H54 (cell line): ENCODE measurements around the gene WDR7.
A peak's percentile ranks its signal among the peaks of the same experiment; 100 is the strongest.

Experiments used
- DNase-seq: peaks from one replicate; pipeline ENCODE4 v3.0.0; 2011; ENCODE audit warnings: low spot score, mixed read lengths; ENCODE audit not compliant: insufficient read length
- FAIRE-seq: peaks from 3 replicates; lab custom pipeline; 2011; peaks lifted over from hg19 to GRCh38; lab: Jason Lieb, UNC
- POLR2A ChIP-seq: IDR thresholded peaks from 2 replicates; pipeline ENCODE4 v1.6.1; 2011; ENCODE audit warnings: low read depth, mild to moderate bottlenecking, low read length

WDR7 gene

GRCh38 chr18:56770873-56771272 lies 119.7 kb downstream of the WDR7 start:
- no peak for FAIRE-seq
- TF ChIP-seq POLR2A, result no peak
- DNase-seq, result no peak

GRCh38 chr18:56775701-56776100 lies 124.5 kb downstream of the WDR7 start:
- no peak for DNase-seq

GRCh38 chr18:56787390-56787789 lies 136.2 kb downstream of the WDR7 start:
- TF ChIP-seq POLR2A, result no peak
- no peak for DNase-seq
- FAIRE-seq, result no peak

More at GRCh38 chr18:56775701-56776100, 124.5 kb downstream of the WDR7 start:
- no peak for TF ChIP-seq POLR2A
- no peak for FAIRE-seq

- no peak for TF ChIP-seq POLR2A
- FAIRE-seq, result peak; percentile 61
- DNase-seq, result peak; percentile 1
These were observed 138.1 kb downstream of the WDR7 start for GRCh38 chr18:56789004-56789888.

GRCh38 chr18:56789889-56790180 lies 138.7 kb downstream of the WDR7 start:
- no peak for FAIRE-seq
- no peak for DNase-seq
- TF ChIP-seq POLR2A, result no peak

GRCh38 chr18:56795381-56795780 lies 144.2 kb downstream of the WDR7 start:
- DNase-seq, result no peak
- FAIRE-seq, result no peak

GRCh38 chr18:56799756-56800155 lies 148.6 kb downstream of the WDR7 start:
- no peak for FAIRE-seq
- DNase-seq, result no peak

More at GRCh38 chr18:56795381-56795780, 144.2 kb downstream of the WDR7 start:
- no peak for TF ChIP-seq POLR2A

GRCh38 chr18:56803051-56803450 lies 151.9 kb downstream of the WDR7 start:
- no peak for TF ChIP-seq POLR2A
- DNase-seq, result no peak
- FAIRE-seq, result no peak

More at GRCh38 chr18:56799756-56800155, 148.6 kb downstream of the WDR7 start:
- no peak for TF ChIP-seq POLR2A

GRCh38 chr18:56804395-56804794 lies 153.2 kb downstream of the WDR7 start:
- DNase-seq, result no peak
- FAIRE-seq, result no peak
- no peak for TF ChIP-seq POLR2A

- FAIRE-seq, result no peak
- TF ChIP-seq POLR2A, result no peak
- DNase-seq, result no peak
These were observed 156.7 kb downstream of the WDR7 start for GRCh38 chr18:56807901-56808300.

- FAIRE-seq (no peak), DNase-seq (no peak)
- no peak for TF ChIP-seq POLR2A
These were observed 161.5 kb downstream of the WDR7 start for GRCh38 chr18:56812674-56813073.

GRCh38 chr18:56815926-56816325 lies 164.8 kb downstream of the WDR7 start:
- FAIRE-seq (no peak), DNase-seq (no peak)
- no peak for TF ChIP-seq POLR2A

GRCh38 chr18:56823986-56824565 lies 172.9 kb downstream of the WDR7 start:
- DNase-seq (no peak), FAIRE-seq (no peak)

GRCh38 chr18:56825321-56825720 lies 174.2 kb downstream of the WDR7 start:
- FAIRE-seq (no peak), DNase-seq (no peak)
- no peak for TF ChIP-seq POLR2A

More at GRCh38 chr18:56823986-56824565, 172.9 kb downstream of the WDR7 start:
- TF ChIP-seq POLR2A, result no peak

- no peak for TF ChIP-seq POLR2A
- FAIRE-seq (no peak), DNase-seq (no peak)
These were observed 174.7 kb downstream of the WDR7 start for GRCh38 chr18:56825878-56826277.

- no peak for DNase-seq
- FAIRE-seq, result no peak
- TF ChIP-seq POLR2A, result no peak
These were observed 180.8 kb downstream of the WDR7 start for GRCh38 chr18:56831988-56832387.
